Testis (tissue), 3 donors: Measurements from ENCODE around the gene TNP2. TPM values are rescaled to one million over a fixed set of nuclear protein-coding genes. Genes with fewer than 3 reads are reported as not detected.

ENCODE experiments used
- DNase-seq: peaks from one replicate; pipeline ENCODE4 v3.0.0-alpha.2; 2019
- H3K27ac ChIP-seq, 2 donors: fragments of 200-600 bp; sonication (generic); one replicate each; pipeline ENCODE4 v1.5.1; 2019
- H3K27me3 ChIP-seq: fragments of 200-600 bp; sonication (generic); one replicate; pipeline ENCODE4 v1.5.1; 2019
- H3K36me3 ChIP-seq: fragments of 200-600 bp; sonication (generic); one replicate; pipeline ENCODE4 v1.5.1; 2017; ENCODE audit warnings: low read depth; ENCODE audit errors: missing control alignments
- H3K4me1 ChIP-seq: fragments of 200-600 bp; sonication (generic); one replicate; pipeline ENCODE4 v1.5.1; 2019
- H3K4me3 ChIP-seq, 2 donors: fragments of 200-600 bp; sonication (generic); one replicate each; pipeline ENCODE4 v1.5.1; 2017 to 2019
- H3K9me3 ChIP-seq: fragments of 200-600 bp; sonication (generic); one replicate; pipeline ENCODE4 v1.5.1; 2017
- POLR2A ChIP-seq: fragments of 450-650 bp; IDR thresholded peaks from one replicate; pipeline ENCODE4 v1.6.1; 2017; ENCODE audit warnings: antibody characterized with exemption, mild to moderate bottlenecking, moderate library complexity
- WGBS, 2 donors: methylation state at CpG; one replicate each; pipeline ENCODE4 v1.1.5; 2018; 5-methylcytosine and 5-hydroxymethylcytosine counted together
- intact Hi-C: fragments of 100-400 bp; cut with DNase I; formaldehyde crosslinking; loops from one replicate; pipeline ENCODE4 v1.15.1; 2023; ENCODE audit warnings: low total_unique reads
- polyA plus RNA-seq: library from polyadenylated mRNA; stranded (reverse); fragments of 350-450 nt; fragmentation: Illumina TruSeq; extraction: RNeasy Lipid Tissue Mini Kit (QIAGEN cat#74804); gene quantifications from one replicate; pipeline ENCODE4 v1.2.3, GENCODE V29; 2014; ENCODE audit warnings: low read depth, low replicate concordance; ENCODE audit not compliant: insufficient read depth
- total RNA-seq, 2 donors: library from RNA; depleted of rRNA; stranded (reverse); fragments of >200 nt; gene quantifications; one replicate each; pipeline ENCODE4 v1.2.3, GENCODE V29; 2016
- TF ChIP-seq, protein P1 (sequence below), 3 experiments: fragments of 450-650 bp in 2 of 3; fragments of 200-600 bp in 1 of 3; sonication (generic) in 1 of 3; IDR thresholded peaks; one replicate each; pipeline ENCODE4 v1.5.1; 2016 to 2019; ENCODE audit warnings: antibody characterized with exemption in 3 of 3, mild to moderate bottlenecking in 2 of 3, moderate library complexity in 1 of 3

TNP2 gene
- total and polyA plus RNA-seq, 3 donors from 2014 or later = 10.2 to 38.4 (median 29.8) TPM

DNA sequence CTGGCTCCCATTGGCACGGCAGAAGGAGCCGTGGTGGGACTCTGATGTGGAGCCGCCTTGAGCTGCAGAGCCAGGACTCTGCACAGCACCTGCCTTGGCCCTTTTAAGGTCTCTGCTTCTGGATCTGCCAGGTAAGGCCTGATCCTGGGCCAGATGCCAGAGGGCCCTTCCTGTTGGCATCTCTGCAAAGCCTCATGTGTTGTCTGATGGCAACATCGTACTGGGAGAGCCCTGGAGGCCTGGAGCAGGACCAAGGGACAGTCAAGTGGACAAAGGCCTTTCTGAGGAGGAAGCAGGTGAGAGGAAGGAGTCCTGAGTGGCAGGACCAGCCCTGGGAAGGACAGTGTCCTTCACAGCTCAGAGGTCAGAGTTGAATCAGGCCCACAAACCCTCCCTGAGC lies 39.2 kb downstream of the TNP2 start:
- DNase-seq = no peak
- Histone ChIP-seq H3K9me3 (no peaks in the 10 kb centered on the region), H3K27me3 (no peaks in the 10 kb centered on the region), H3K36me3 (no peaks in the 10 kb centered on the region), H3K4me1 (peaks cover 3% of the 10 kb centered on the region), H3K27ac (no peak overlapping the region), H3K4me3 (no peak overlapping the region)
- no peak for TF ChIP-seq POLR2A
- TF ChIP-seq, protein P1, sequence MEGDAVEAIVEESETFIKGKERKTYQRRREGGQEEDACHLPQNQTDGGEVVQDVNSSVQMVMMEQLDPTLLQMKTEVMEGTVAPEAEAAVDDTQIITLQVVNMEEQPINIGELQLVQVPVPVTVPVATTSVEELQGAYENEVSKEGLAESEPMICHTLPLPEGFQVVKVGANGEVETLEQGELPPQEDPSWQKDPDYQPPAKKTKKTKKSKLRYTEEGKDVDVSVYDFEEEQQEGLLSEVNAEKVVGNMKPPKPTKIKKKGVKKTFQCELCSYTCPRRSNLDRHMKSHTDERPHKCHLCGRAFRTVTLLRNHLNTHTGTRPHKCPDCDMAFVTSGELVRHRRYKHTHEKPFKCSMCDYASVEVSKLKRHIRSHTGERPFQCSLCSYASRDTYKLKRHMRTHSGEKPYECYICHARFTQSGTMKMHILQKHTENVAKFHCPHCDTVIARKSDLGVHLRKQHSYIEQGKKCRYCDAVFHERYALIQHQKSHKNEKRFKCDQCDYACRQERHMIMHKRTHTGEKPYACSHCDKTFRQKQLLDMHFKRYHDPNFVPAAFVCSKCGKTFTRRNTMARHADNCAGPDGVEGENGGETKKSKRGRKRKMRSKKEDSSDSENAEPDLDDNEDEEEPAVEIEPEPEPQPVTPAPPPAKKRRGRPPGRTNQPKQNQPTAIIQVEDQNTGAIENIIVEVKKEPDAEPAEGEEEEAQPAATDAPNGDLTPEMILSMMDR (IDR thresholded peaks at IDR 0.05) = no peak
- intact Hi-C loops = no loop called here
- WGBS, 2 donors = 73% methylated on average over 4 of the region's 4 CpGs; no CpG with 5 or more reads in 1 of the 2 donors

DNA sequence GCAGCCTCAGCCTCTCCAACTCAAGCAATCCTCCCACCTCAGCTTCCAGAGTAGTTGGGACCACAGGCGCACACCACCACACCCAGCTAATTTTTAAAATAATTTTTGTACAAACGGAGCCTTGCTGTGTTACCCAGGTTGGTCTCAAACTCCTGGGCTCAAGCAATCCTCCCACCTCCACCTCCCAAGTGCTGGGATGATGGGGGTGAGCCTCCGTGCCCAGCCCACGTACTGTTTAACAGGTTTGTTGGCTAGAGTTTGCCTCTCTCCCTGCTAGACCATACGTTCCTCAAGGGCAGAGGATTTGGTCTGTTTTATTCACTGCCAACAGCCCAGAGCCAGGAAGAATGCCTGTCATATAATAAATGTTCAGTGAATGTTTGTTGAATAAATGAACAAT lies 39.7 kb downstream of the TNP2 start:
- Histone ChIP-seq H3K36me3 (no peaks in the 10 kb centered on the region), H3K9me3 (no peaks in the 10 kb centered on the region)
- intact Hi-C loops = no loop called here

DNA sequence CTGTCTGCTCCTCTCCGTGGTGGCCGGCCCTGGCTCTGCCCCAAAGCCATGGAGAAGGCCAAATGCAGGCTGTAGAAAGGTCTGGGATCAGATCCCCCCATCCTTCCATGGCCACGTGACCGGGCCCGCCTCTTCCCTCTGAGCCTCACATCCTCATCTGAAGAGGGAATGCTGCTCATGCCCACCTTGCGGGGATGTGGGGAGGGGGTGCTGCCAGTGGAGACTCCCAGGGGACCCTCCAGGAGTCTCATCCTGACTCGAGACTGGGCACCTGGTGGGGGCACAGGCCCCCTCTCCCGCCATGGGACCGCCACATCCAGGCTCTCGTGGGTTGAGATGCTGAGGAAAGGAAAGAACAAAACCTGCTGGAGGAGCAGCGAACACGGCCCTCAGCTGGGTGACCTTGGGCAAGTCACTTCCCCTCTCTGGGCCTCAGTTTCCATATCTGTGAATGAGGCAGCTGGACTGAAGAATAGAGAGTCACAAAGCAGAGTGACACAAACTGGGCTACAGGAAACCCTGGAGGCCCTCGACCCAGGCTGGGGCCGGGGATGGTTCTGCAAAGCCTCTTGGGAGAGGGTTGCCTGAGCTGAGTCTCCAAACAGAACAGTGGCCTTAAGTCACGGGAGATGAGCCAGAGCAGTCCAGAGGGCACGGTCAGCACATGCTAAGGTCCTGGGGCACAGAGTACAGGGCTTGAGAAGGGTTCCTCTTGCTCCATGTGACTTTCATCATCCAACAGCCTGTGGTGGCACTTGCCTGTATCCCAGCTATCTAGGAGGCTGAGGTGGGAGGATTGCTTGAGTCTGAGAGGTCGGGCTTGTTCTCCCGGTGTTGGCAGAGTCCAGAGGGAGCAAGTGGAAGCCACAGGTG lies 43.2 kb downstream of the TNP2 start:
- 85 to 87% methylated on average over 13 to 18 of the region's 18 CpGs for WGBS, 2 donors
- peaks cover 5% of the 10 kb centered on the region for H3K4me1 ChIP-seq
- H3K36me3 ChIP-seq = no peaks in the 10 kb centered on the region
- intact Hi-C loops = no loop called here
- H3K4me3 ChIP-seq = no peak overlapping the region
- H3K27ac ChIP-seq = no peak overlapping the region
- H3K9me3 ChIP-seq = no peaks in the 10 kb centered on the region
- no peaks in the 10 kb centered on the region for H3K27me3 ChIP-seq
- TF ChIP-seq, protein P1 (IDR thresholded peaks at IDR 0.05) = no peak
- no peak for TF ChIP-seq POLR2A
- DNase-seq = no peak

More for the DNA sequence above, 39.7 kb downstream of the TNP2 start:
- H3K27ac ChIP-seq = no peak overlapping the region
- peaks cover 3% of the 10 kb centered on the region for H3K4me1 ChIP-seq
- 75 to 77% methylated on average over 5 of the region's 5 CpGs for WGBS, 2 donors
- TF ChIP-seq, protein P1 (IDR thresholded peaks at IDR 0.05) = no peak
- no peak for TF ChIP-seq POLR2A
- no peak overlapping the region for H3K4me3 ChIP-seq
- no peaks in the 10 kb centered on the region for H3K27me3 ChIP-seq
- no peak for DNase-seq

DNA sequence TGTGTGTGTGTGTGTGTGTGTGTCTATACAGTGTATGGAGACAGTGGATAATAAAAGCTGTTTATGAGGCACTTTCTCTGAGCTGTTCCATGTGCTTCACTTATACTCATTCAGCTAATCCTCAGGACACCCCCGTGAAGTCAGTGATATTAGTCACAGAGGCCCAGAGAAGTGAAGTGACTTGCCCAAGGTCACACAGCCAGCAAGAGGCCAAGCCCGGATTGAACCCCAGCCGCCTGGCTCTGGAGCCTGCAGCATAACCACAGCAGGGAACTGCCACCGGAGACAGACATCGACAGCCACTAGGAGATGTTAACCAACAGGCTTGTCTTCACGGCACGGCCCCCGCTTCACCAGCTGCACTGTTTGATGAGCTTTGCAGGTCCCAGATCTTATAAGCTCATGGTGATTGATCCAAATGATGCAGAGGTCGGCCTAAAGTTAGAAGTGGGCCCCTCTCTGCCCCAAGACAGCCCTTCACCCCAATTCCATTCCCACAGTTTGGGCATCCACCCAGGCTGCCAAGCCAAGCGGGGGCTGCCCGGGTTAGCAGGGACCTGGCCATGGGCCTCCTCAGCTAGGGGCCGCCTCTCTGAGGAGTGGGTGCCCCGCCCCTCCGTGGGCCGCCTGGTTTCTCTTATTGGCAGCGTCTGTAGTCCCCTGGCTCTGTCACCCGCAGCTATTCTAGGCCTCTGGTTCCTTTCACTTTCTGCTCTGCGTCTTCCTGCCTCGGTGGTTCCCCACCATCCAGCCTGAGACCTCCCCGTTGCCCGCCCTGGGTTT lies 44.0 kb downstream of the TNP2 start:
- Histone ChIP-seq H3K9me3 (no peaks in the 10 kb centered on the region), H3K27ac (no peak overlapping the region), H3K27me3 (no peaks in the 10 kb centered on the region), H3K36me3 (no peaks in the 10 kb centered on the region), H3K4me1 (peaks cover 5% of the 10 kb centered on the region), H3K4me3 (no peak overlapping the region)
- no peak for TF ChIP-seq POLR2A
- TF ChIP-seq, protein P1 (IDR thresholded peaks at IDR 0.05) = no peak
- DNase-seq = no peak
- intact Hi-C loops = no loop called here
- WGBS, 2 donors = 68 to 70% methylated on average over 13 to 21 of the region's 21 CpGs
